Endodermal cell (in vitro differentiated cells): Measurements from ENCODE around the gene CCDC57. TPM values are rescaled to one million over a fixed set of nuclear protein-coding genes. Genes with fewer than 3 reads are reported as not detected.
A peak's percentile ranks its signal among the peaks of the same experiment; 100 is the strongest.

Experiments used
- DNase-seq: peaks from one replicate; pipeline ENCODE4 v3.0.0-alpha.2; 2017
- H3K27ac ChIP-seq: 2 replicates; pipeline ENCODE4 v1.5.1; 2013; ENCODE audit warnings: mild to moderate bottlenecking, low read depth, low read length, moderate library complexity
- H3K27me3 ChIP-seq: 2 replicates; pipeline ENCODE4 v1.6.1; 2013; ENCODE audit warnings: mild to moderate bottlenecking, low read length, moderate library complexity; ENCODE audit not compliant: insufficient read depth, control insufficient read depth, poor library complexity, severe bottlenecking
- H3K36me3 ChIP-seq: 2 replicates; pipeline ENCODE4 v1.7.0; 2013; ENCODE audit warnings: mild to moderate bottlenecking, low read length, moderate library complexity; ENCODE audit not compliant: control insufficient read depth, insufficient read depth
- H3K4me1 ChIP-seq: one replicate; pipeline ENCODE4 v1.7.0; 2013; ENCODE audit warnings: low read length; ENCODE audit not compliant: control insufficient read depth, insufficient read depth
- H3K4me3 ChIP-seq: 2 replicates; pipeline ENCODE4 v1.5.1; 2013; ENCODE audit warnings: mild to moderate bottlenecking, low read length, moderate library complexity
- H3K9ac ChIP-seq: 2 replicates; pipeline ENCODE4 v1.6.1; 2013; ENCODE audit warnings: mild to moderate bottlenecking, low read length, moderate library complexity; ENCODE audit not compliant: poor library complexity, severe bottlenecking; ENCODE audit errors: extremely low read depth
- H3K9me3 ChIP-seq: 2 replicates; pipeline ENCODE4 v1.6.1; 2013; ENCODE audit warnings: mild to moderate bottlenecking, low read length, moderate library complexity; ENCODE audit not compliant: control insufficient read depth
- H3K27ac Mint-ChIP-seq: 2 replicates; pipeline ENCODE4 v1.8.0; 2020; ENCODE audit warnings: mixed read lengths
- H3K27me3 Mint-ChIP-seq: 2 replicates; pipeline ENCODE4 v1.8.0; 2021; ENCODE audit warnings: mild to moderate bottlenecking, mixed read lengths; ENCODE audit not compliant: insufficient read depth
- H3K36me3 Mint-ChIP-seq: 2 replicates; pipeline ENCODE4 v1.8.0; 2020; ENCODE audit warnings: low read depth, mixed read lengths
- H3K4me1 Mint-ChIP-seq: 2 replicates; pipeline ENCODE4 v1.8.0; 2020; ENCODE audit warnings: mixed read lengths
- H3K4me3 Mint-ChIP-seq: 2 replicates; pipeline ENCODE4 v1.8.0; 2020; ENCODE audit warnings: mild to moderate bottlenecking, moderate library complexity, mixed read lengths
- H3K9me3 Mint-ChIP-seq: 2 replicates; pipeline ENCODE4 v1.8.0; 2020; ENCODE audit warnings: mild to moderate bottlenecking, mixed read lengths
- WGBS, 2 experiments: methylation state at CpG; one replicate each; pipeline versions ENCODE4 v1.1.5 to v1.1.7; 2013; ENCODE audit warnings: missing lambda C conversion rate in 2 of 2, mixed read lengths in 1 of 2; ENCODE audit not compliant: insufficient coverage in 1 of 2, insufficient read length in 1 of 2; 5-methylcytosine and 5-hydroxymethylcytosine counted together
- total RNA-seq, 2 donors: library from RNA; stranded (reverse); fragmentation: NEBNext Ultra II Directional in 1 of 2; extraction: Animal tissue kit (Norgen Biotek cat#: 25700) in 1 of 2; gene quantifications; 2 replicates in 1 of 2; 3 replicates in 1 of 2; pipeline ENCODE4 v1.2.1, GENCODE V29; 2021
- TF ChIP-seq, protein P1 (sequence below): fragments of 200-600 bp; sonication (generic); conservative IDR thresholded peaks from 2 replicates; pipeline ENCODE4 v1.5.0; 2021; ENCODE audit warnings: antibody characterized with exemption, mild to moderate bottlenecking

The CCDC57 gene
- total RNA-seq, 2 donors from 2014 or later: 61.8 to 82.8 TPM

DNA sequence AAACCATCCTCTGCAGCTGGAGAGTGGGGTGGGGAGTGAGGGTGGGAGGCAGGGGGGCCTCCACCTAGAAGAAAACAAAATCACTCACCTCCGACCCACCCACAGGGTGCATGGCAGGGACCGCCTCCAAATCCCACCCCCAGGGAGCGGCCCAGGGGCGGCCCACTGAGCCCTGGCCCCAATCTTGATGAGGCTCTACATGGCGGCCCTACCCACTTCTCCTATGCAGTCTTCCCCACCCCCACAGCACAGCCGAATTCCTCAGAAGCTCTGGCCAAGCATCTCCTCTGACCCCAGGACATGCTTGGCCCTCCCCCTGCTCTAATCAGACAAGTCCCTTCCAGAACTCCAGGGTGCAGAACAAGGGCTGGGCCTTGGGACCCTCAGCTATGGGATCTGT, 96.4 kb downstream of the CCDC57 start:
- no peak overlapping the region for H3K9ac ChIP-seq
- 75% methylated on average over 6 of the region's 6 CpGs; no CpG with 5 or more reads in 1 of the 2 experiments for WGBS, 2 experiments
- peak; percentile 72 for DNase-seq
- H3K4me3 ChIP-seq: no peak overlapping the region
- peaks cover 15% of the 10 kb centered on the region for H3K4me1 ChIP-seq
- Mint-ChIP-seq H3K4me3 (no peak overlapping the region), H3K27me3 (peaks cover 7% of the 10 kb centered on the region), H3K27ac (no peak overlapping the region), H3K36me3 (peaks cover 36% of the 10 kb centered on the region), H3K9me3 (no peaks in the 10 kb centered on the region), H3K4me1 (peaks cover 30% of the 10 kb centered on the region)
- H3K36me3 ChIP-seq: peaks cover 6% of the 10 kb centered on the region
- no peak overlapping the region for H3K27ac ChIP-seq
- no peaks in the 10 kb centered on the region for H3K27me3 ChIP-seq
- TF ChIP-seq, protein P1, sequence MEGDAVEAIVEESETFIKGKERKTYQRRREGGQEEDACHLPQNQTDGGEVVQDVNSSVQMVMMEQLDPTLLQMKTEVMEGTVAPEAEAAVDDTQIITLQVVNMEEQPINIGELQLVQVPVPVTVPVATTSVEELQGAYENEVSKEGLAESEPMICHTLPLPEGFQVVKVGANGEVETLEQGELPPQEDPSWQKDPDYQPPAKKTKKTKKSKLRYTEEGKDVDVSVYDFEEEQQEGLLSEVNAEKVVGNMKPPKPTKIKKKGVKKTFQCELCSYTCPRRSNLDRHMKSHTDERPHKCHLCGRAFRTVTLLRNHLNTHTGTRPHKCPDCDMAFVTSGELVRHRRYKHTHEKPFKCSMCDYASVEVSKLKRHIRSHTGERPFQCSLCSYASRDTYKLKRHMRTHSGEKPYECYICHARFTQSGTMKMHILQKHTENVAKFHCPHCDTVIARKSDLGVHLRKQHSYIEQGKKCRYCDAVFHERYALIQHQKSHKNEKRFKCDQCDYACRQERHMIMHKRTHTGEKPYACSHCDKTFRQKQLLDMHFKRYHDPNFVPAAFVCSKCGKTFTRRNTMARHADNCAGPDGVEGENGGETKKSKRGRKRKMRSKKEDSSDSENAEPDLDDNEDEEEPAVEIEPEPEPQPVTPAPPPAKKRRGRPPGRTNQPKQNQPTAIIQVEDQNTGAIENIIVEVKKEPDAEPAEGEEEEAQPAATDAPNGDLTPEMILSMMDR: no peak
- no peaks in the 10 kb centered on the region for H3K9me3 ChIP-seq

DNA sequence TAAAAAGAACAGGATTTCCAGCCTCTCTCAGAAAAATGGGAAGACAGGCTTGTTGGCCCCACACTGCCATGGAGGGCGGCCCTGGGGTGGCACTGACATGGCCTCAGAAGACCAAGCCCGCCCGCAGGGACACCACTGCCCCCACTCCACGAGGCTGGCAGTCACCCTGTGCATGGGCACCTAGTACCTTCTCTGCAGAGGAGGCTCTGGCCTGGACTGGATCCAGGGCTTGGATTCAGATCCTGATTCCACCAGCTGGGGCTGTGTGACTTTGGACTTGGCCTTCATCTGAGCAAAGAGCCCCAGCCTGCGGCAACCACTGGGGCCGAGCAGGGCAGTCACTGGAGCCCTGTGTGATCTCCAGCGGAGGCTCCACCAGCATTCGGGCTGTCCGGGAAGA, 97.8 kb downstream of the CCDC57 start:
- H3K9ac ChIP-seq: no peak overlapping the region
- H3K27me3 ChIP-seq: no peaks in the 10 kb centered on the region
- 92 to 97% methylated on average over 6 to 9 of the region's 9 CpGs for WGBS, 2 experiments
- Mint-ChIP-seq H3K36me3 (peaks cover 41% of the 10 kb centered on the region), H3K27ac (no peak overlapping the region), H3K4me3 (no peak overlapping the region), H3K27me3 (peaks cover 7% of the 10 kb centered on the region), H3K9me3 (no peaks in the 10 kb centered on the region), H3K4me1 (peaks cover 30% of the 10 kb centered on the region)
- no peaks in the 10 kb centered on the region for H3K9me3 ChIP-seq
- peaks cover 15% of the 10 kb centered on the region for H3K4me1 ChIP-seq
- peaks cover 6% of the 10 kb centered on the region for H3K36me3 ChIP-seq
- no peak for DNase-seq
- TF ChIP-seq, protein P1: no peak
- no peak overlapping the region for H3K4me3 ChIP-seq
- H3K27ac ChIP-seq: no peak overlapping the region

DNA sequence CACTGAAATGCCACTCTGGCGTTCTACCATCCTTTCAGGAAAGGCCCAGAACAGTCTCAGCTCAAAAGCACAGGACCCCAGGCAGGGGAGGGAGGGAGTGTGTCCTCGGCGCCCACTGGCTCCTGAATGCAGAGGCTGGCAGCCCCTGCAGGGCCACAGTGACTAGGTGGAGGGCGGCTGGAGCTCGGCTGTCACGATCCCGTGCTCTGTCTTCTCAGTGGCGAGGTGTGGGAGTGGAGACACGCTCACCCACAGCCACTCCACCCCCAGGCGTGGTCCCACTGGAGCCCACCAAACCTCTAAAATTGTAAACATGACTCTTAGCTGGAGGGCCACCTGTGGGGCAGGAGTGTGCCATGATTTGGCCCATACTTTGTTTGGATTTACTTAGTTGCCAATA, 98.2 kb downstream of the CCDC57 start:
- DNase-seq: no peak
- no peak overlapping the region for H3K27ac ChIP-seq
- Mint-ChIP-seq H3K4me3 (no peak overlapping the region), H3K27ac (no peak overlapping the region), H3K4me1 (peaks cover 27% of the 10 kb centered on the region), H3K27me3 (peaks cover 7% of the 10 kb centered on the region), H3K9me3 (no peaks in the 10 kb centered on the region), H3K36me3 (peaks cover 41% of the 10 kb centered on the region)
- 90 to 91% methylated on average over 8 to 10 of the region's 10 CpGs for WGBS, 2 experiments
- TF ChIP-seq, protein P1: no peak
- no peak overlapping the region for H3K9ac ChIP-seq
- H3K4me1 ChIP-seq: peaks cover 15% of the 10 kb centered on the region
- no peak overlapping the region for H3K4me3 ChIP-seq
- H3K27me3 ChIP-seq: no peaks in the 10 kb centered on the region
- peaks cover 6% of the 10 kb centered on the region for H3K36me3 ChIP-seq
- H3K9me3 ChIP-seq: no peaks in the 10 kb centered on the region
